HepG2 (cell line): Measurements from ENCODE around the gene TTBK1. TPM values are rescaled to one million over a fixed set of nuclear protein-coding genes. Genes with fewer than 3 reads are reported as not detected.
A peak's percentile ranks its signal among the peaks of the same experiment; 100 is the strongest.

Experiments
- HNF4A ChIP-seq: sonication (generic); formaldehyde crosslinking; IDR thresholded peaks from 2 replicates; pipeline ENCODE4 v1.4.0; 2020; ENCODE audit warnings: missing genetic modification reagents
- HOXD1 ChIP-seq: sonication (generic); formaldehyde crosslinking; IDR thresholded peaks from 2 replicates; pipeline ENCODE4 v1.5.0; 2020; ENCODE audit warnings: missing genetic modification reagents
- MAZ ChIP-seq, 2 experiments: sonication (generic) in 1 of 2; formaldehyde crosslinking in 1 of 2; IDR thresholded peaks; 2 replicates each; pipeline versions ENCODE4 v1.5.0 to v1.6.1; 2012 to 2020; ENCODE audit warnings: low read depth in 2 of 2, mild to moderate bottlenecking in 2 of 2, borderline replicate concordance in 1 of 2, improper control_type of control experiment in 1 of 2, low read length in 1 of 2, missing genetic modification reagents in 1 of 2, moderate library complexity in 1 of 2
- MXD1 ChIP-seq: sonication (generic); formaldehyde crosslinking; IDR thresholded peaks from 2 replicates; pipeline ENCODE4 v1.4.0; 2020; ENCODE audit warnings: mild to moderate bottlenecking, missing genetic modification reagents
- NONO ChIP-seq, 2 experiments: fragments of 450-650 bp in 1 of 2; sonication (generic) in 1 of 2; formaldehyde crosslinking in 1 of 2; IDR thresholded peaks in 1 of 2; conservative IDR thresholded peaks in 1 of 2; 2 replicates each; pipeline versions ENCODE4 v1.6.1 to v1.8.0; 2017 to 2022; ENCODE audit warnings: mild to moderate bottlenecking in 1 of 2, missing genetic modification reagents in 1 of 2, moderate library complexity in 1 of 2
- SNAPC4 ChIP-seq: sonication (generic); formaldehyde crosslinking; IDR thresholded peaks from 2 replicates; pipeline ENCODE4 v1.4.0; 2020; ENCODE audit warnings: mild to moderate bottlenecking, missing genetic modification reagents
- TRAFD1 ChIP-seq: sonication (generic); formaldehyde crosslinking; IDR thresholded peaks from 2 replicates; pipeline ENCODE4 v1.5.1; 2020; ENCODE audit warnings: missing genetic modification reagents, mild to moderate bottlenecking, borderline replicate concordance
- ZBTB7A ChIP-seq: sonication (generic); formaldehyde crosslinking; IDR thresholded peaks from 2 replicates; pipeline ENCODE4 v1.8.0; 2022; ENCODE audit warnings: mild to moderate bottlenecking, missing genetic modification reagents
- ZFP82 ChIP-seq: sonication (generic); formaldehyde crosslinking; IDR thresholded peaks from 2 replicates; pipeline ENCODE4 v1.5.1; 2020; ENCODE audit warnings: mild to moderate bottlenecking, missing genetic modification reagents, borderline replicate concordance
- ZNF281 ChIP-seq: sonication (generic); formaldehyde crosslinking; IDR thresholded peaks from 2 replicates; pipeline ENCODE4 v1.4.0; 2020; ENCODE audit warnings: missing genetic modification reagents, borderline replicate concordance
- ZNF484 ChIP-seq: sonication (generic); formaldehyde crosslinking; IDR thresholded peaks from 2 replicates; pipeline ENCODE4 v1.5.1; 2020; ENCODE audit warnings: mild to moderate bottlenecking, low read depth, missing genetic modification reagents, borderline replicate concordance
- ZNF614 ChIP-seq: IDR thresholded peaks from 2 replicates; pipeline ENCODE4 v1.6.1; 2018; ENCODE audit warnings: missing biosample characterization, missing genetic modification reagents, inconsistent platforms, borderline replicate concordance
- ZNF724P ChIP-seq: sonication (generic); formaldehyde crosslinking; IDR thresholded peaks from 2 replicates; pipeline ENCODE4 v1.8.0; 2022; ENCODE audit warnings: missing genetic modification reagents, borderline replicate concordance
- ZNF761 ChIP-seq: sonication (generic); formaldehyde crosslinking; conservative IDR thresholded peaks from 2 replicates; pipeline ENCODE4 v1.4.0; 2020; ENCODE audit warnings: mild to moderate bottlenecking, missing genetic modification reagents
- ZSCAN21 ChIP-seq: sonication (generic); formaldehyde crosslinking; IDR thresholded peaks from 2 replicates; pipeline ENCODE4 v1.8.0; 2022; ENCODE audit warnings: mild to moderate bottlenecking, missing genetic modification reagents, moderate library complexity, borderline replicate concordance
- polyA plus RNA-seq, 8 experiments: library from polyadenylated mRNA; depleted of rRNA in 3 of 8; stranded (reverse) in 7 of 8; unstranded in 1 of 8; fragments of >200 nt; fragmentation: Illumina TruSeq in 4 of 8; extraction: Trizol in 4 of 8; gene quantifications; 2 replicates each; pipeline versions ENCODE4 v1.2.1 to v1.2.3, GENCODE V29; 2011 to 2016; ENCODE audit warnings: low read depth in 4 of 8, missing spikeins in 1 of 8, mixed read lengths in 1 of 8; ENCODE audit not compliant: insufficient read depth in 1 of 8
- total RNA-seq, 5 experiments: library from RNA; depleted of rRNA; stranded (reverse); fragments of >200 nt; fragmentation: Illumina TruSeq; extraction: Trizol; gene quantifications; 2 replicates each; pipeline ENCODE4 v1.2.3, GENCODE V29; 2016; ENCODE audit warnings: low read depth in 1 of 5

TTBK1 gene
- total and polyA plus RNA-seq, 2 of the 13 experiments (the other 11 are each of a cell fraction or from before 2014, with no cell fraction given) = 0.24 to 0.33 TPM

GRCh38 chr6:43246301-43247113, 3.2 kb downstream of the TTBK1 start (continued):
- TF ChIP-seq ZNF281 (CRISPR knock-in tag) (peak; percentile 93), ZNF614 (CRISPR knock-in tag) (0 out of 2 replicates have a peak, but pooled peaks have one; percentile 20), ZSCAN21 (CRISPR knock-in tag) (peak; percentile 42; the same call in 1 of the 2 replicates), MAZ (IDR thresholded peaks at IDR 0.05; ENCODE audit: borderline replicate concordance, low read depth, low read length) (no peak), MAZ (CRISPR knock-in tag; IDR thresholded peaks at IDR 0.05; ENCODE audit: low read depth) (no peak), SNAPC4 (peak; percentile 96), HNF4A (CRISPR knock-in tag) (peak; percentile 24; the same call in 1 of the 2 replicates), ZNF761 (CRISPR knock-in tag) (no peak), HOXD1 (0 out of 2 replicates have a peak, but pooled peaks have one; percentile 15), TRAFD1 (no peak), ZBTB7A (CRISPR knock-in tag) (peak; percentile 74; the same call in 1 of the 2 replicates), ZNF484 (CRISPR knock-in tag) (no peak), NONO (IDR thresholded peaks at IDR 0.05) (no peak), NONO (CRISPR knock-in tag; conservative IDR thresholded peaks at IDR 0.05) (no peak), ZNF724P (CRISPR knock-in tag) (0 out of 2 replicates have a peak, but pooled peaks have one; percentile 80), ZFP82 (CRISPR knock-in tag) (no peak), MXD1 (peak; percentile 42; the same call in 1 of the 2 replicates)
